ENCODE data around the gene DAB2IP. TPM values are rescaled to one million over a fixed set of nuclear protein-coding genes. Genes with fewer than 3 reads are reported as not detected.

Gene DAB2IP
- total RNA-seq, 1 experiment from 2014 or later: 31.0 TPM

GRCh38 chr9:121744687-121745395 lies 93.4 kb downstream of the DAB2IP start:
- H3K27me3 ChIP-seq (ENCODE audit: insufficient read depth, low read length): no peaks in the 10 kb centered on the region
- peaks cover 34% of the 10 kb centered on the region; the same call in 1 of the 2 replicates for H3K79me2 ChIP-seq (ENCODE audit: insufficient read depth, low read length)
- peak overlapping the region; percentile 26; the same call in 1 of the 2 replicates for H3K27ac ChIP-seq (ENCODE audit: low read depth, low read length)
- H3K4me2 ChIP-seq (ENCODE audit: low read length): peak overlapping the region; percentile 71
- H3K4me3 ChIP-seq (replicated peaks in 1 of 2; ENCODE audit: low read depth in 1 of 2, low read length in 2 of 2): no peak overlapping the region
- no TSS peak for BruUV-seq (replicated peaks)
- no peak for TF ChIP-seq POLR2AphosphoS5 (IDR thresholded peaks at IDR 0.05; ENCODE audit: low read depth, low read length)
- no peak for TF ChIP-seq SP1 (IDR thresholded peaks at IDR 0.05; ENCODE audit: low read depth)
- no peak for TF ChIP-seq ZNF274 (IDR thresholded peaks at IDR 0.05; ENCODE audit: low read depth, low read length)
- TF ChIP-seq REST (IDR thresholded peaks at IDR 0.05; ENCODE audit: low read depth): no peak
- no peak for TF ChIP-seq SIN3A (IDR thresholded peaks at IDR 0.05; ENCODE audit: low read depth)
- no peak for TF ChIP-seq EZH2phosphoT487 (IDR thresholded peaks at IDR 0.05; ENCODE audit: borderline replicate concordance)
- TF ChIP-seq ELF1 (IDR thresholded peaks at IDR 0.05; ENCODE audit: borderline replicate concordance, low read depth): no peak
- TF ChIP-seq CTCF (IDR thresholded peaks at IDR 0.05 in 2 of 3, conservative IDR thresholded peaks at IDR 0.05 in 1 of 3; ENCODE audit: borderline replicate concordance in 1 of 3, insufficient read depth in 1 of 3, low read depth in 2 of 3, low read length in 2 of 3): no peak
- no peaks in the 10 kb centered on the region for H3K36me3 ChIP-seq (ENCODE audit: control insufficient read depth in 1 of 2, insufficient read depth in 2 of 2, low read length in 2 of 2)
- H4K20me1 ChIP-seq (ENCODE audit: insufficient read depth): no peaks in the 10 kb centered on the region
- DNase-seq (ENCODE audit: low read depth, low spot score) (no peak), ATAC-seq (no peak)
- H3K4me1 ChIP-seq (ENCODE audit: control insufficient read depth in 1 of 2, insufficient read depth in 2 of 2, low read length in 2 of 2): peaks cover 53 to 74% of the 10 kb centered on the region in 2 experiments
- RAD21 ChIA-PET (ENCODE audit: low non-redundant PET in 1 of 2, low total read pairs in 2 of 2, uncharacterized antibody in 2 of 2, unreplicated experiment in 2 of 2): no interaction called here
- no peak overlapping the region for H2AFZ ChIP-seq (ENCODE audit: low read depth, low read length, poor library complexity, severe bottlenecking)
- POLR2A ChIA-PET: no interaction called here
- no peak overlapping the region for H3K9ac ChIP-seq (ENCODE audit: low read length)
- CTCF ChIA-PET: no interaction called here
- no peaks in the 10 kb centered on the region for H3K9me3 ChIP-seq (ENCODE audit: control insufficient read depth in 1 of 2, insufficient read depth in 1 of 2, low read depth in 1 of 2, low read length in 2 of 2)
- H3K9me2 ChIP-seq (ENCODE audit: insufficient read depth): no peaks in the 10 kb centered on the region
- intact Hi-C loops (cut with micrococcal nuclease): loop anchor here (5.0 kb wide), 1 partner anchor 247 kb away; no protein-coding TSS in a partner anchor

All from HCT116 (cell line).